GM12872 (cell line): Measurements from ENCODE around the gene BBS7.

Experiments used
- TF ChIP-seq, protein P1 (sequence below): IDR thresholded peaks from 3 replicates; pipeline ENCODE4 v1.5.1; 2011; ENCODE audit warnings: low read depth, mild to moderate bottlenecking, low read length, moderate library complexity; ENCODE audit not compliant: insufficient read depth

The BBS7 gene

GRCh38 chr4:121790976-121791375 is 79.3 kb downstream of the BBS7 start:
- TF ChIP-seq, protein P1, sequence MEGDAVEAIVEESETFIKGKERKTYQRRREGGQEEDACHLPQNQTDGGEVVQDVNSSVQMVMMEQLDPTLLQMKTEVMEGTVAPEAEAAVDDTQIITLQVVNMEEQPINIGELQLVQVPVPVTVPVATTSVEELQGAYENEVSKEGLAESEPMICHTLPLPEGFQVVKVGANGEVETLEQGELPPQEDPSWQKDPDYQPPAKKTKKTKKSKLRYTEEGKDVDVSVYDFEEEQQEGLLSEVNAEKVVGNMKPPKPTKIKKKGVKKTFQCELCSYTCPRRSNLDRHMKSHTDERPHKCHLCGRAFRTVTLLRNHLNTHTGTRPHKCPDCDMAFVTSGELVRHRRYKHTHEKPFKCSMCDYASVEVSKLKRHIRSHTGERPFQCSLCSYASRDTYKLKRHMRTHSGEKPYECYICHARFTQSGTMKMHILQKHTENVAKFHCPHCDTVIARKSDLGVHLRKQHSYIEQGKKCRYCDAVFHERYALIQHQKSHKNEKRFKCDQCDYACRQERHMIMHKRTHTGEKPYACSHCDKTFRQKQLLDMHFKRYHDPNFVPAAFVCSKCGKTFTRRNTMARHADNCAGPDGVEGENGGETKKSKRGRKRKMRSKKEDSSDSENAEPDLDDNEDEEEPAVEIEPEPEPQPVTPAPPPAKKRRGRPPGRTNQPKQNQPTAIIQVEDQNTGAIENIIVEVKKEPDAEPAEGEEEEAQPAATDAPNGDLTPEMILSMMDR: no peak

GRCh38 chr4:121789960-121790829 is 80.1 kb downstream of the BBS7 start:
- TF ChIP-seq, protein P1: no peak

DNA sequence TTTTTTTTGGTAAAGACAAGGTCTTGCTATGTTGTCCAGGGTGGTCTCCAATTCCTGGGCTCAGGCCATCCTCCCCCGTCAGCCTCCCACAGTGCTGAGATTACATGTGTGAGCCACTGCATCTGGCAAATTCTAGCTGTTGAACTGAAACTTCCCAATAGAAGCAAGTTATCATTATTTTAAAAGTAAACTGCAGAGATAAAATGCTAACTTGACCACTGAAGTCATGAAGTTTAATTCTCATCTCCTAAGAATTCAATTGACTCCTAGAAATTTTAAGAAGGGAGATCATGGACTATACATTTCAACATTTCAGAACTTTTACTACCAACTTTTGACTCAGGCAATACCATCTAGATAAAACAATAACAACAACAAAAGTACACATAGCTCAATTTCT is 80.8 kb downstream of the BBS7 start:
- TF ChIP-seq, protein P1: no peak

DNA sequence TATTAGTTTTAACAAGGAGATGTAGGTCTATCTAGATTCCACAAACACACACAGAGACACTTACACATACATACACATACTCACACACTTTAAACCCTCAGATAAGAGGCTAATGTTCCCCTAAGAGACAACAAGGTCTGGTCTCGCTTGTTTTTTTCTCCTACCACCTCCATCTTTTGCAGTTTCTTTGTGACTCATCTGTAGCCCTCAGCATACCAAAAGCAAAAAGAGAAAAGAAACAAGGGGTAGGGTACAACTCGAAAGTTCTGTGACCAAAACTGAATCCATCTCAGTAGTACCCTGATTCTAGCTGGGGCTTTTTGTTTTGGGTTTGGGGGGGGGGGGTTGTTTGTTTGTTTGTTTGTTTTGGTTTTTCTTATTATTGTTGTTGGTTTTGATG is 81.4 kb downstream of the BBS7 start:
- TF ChIP-seq, protein P1: no peak

DNA sequence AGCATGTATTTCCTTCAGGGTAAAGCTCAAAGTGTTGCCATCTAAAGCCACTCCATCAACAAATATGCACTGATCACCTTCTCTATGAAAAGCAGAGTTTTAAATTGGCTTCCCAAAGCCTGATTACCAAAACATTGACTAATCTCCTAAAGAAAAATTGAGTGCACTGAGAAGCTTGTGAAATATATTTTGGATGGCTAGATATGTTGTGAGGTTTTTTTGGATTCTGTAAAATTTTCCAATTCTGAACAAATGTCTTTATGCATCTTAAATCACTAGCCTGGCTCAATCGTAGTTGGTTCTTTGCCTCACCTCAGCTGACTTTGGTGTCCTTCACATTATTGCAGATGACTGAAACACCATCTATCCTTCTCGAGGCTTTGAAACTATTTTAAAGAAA is 84.1 kb downstream of the BBS7 start:
- TF ChIP-seq, protein P1: no peak

DNA sequence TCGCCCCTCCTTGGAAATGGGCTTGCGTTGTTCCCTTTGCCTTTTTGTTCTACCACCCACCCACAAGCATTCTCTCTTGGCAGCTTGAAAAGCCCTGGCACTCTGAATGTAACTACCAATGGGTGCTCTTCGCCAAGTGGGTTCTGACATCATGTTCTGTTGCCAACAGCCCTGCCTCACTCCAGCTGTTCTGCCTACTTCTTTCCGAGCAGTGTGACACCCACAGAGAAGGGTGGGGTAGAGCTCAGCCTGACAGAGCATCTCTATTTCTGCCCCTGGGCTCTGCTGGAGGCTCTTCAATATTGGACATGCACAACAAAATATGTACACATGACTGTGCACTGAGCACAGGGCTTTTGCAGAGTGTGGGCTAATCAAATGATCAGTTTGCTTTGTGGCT is 84.8 kb downstream of the BBS7 start:
- TF ChIP-seq, protein P1: no peak

GRCh38 chr4:121784975-121785374 is 85.3 kb downstream of the BBS7 start:
- TF ChIP-seq, protein P1: no peak
